LNCaP clone FGC (cell line): ENCODE results near the gene PLCH2.

Source experiments
- DNase-seq: peaks from one replicate; pipeline ENCODE4 v3.0.0-alpha.2; 2011; ENCODE audit warnings: low read depth
- H3K4me3 ChIP-seq: 2 replicates; pipeline ENCODE4 v1.5.1; 2011; ENCODE audit warnings: mild to moderate bottlenecking, low read depth, low read length, control low read depth
- CTCF ChIP-seq: IDR thresholded peaks from 2 replicates; pipeline ENCODE4 v1.5.1; 2012; ENCODE audit warnings: mild to moderate bottlenecking; ENCODE audit not compliant: control insufficient read depth, insufficient read depth; ENCODE audit errors: extremely low read depth

Gene PLCH2

GRCh38 chr1:2493691-2494322 lies 17.7 kb downstream of the PLCH2 start:
- H3K4me3 ChIP-seq, result no peak overlapping the region
- no peak for DNase-seq
- no peak for TF ChIP-seq CTCF

GRCh38 chr1:2494323-2494693 lies 18.2 kb downstream of the PLCH2 start:
- peak; percentile 85 for DNase-seq

GRCh38 chr1:2495026-2495425 lies 18.9 kb downstream of the PLCH2 start:
- no peak for TF ChIP-seq CTCF

More at GRCh38 chr1:2494323-2494693, 18.2 kb downstream of the PLCH2 start:
- H3K4me3 ChIP-seq, result no peak overlapping the region
- no peak for TF ChIP-seq CTCF

GRCh38 chr1:2495546-2495945 lies 19.5 kb downstream of the PLCH2 start:
- TF ChIP-seq CTCF, result no peak
- no peak overlapping the region for H3K4me3 ChIP-seq
- DNase-seq, result no peak

More at GRCh38 chr1:2495026-2495425, 18.9 kb downstream of the PLCH2 start:
- H3K4me3 ChIP-seq, result no peak overlapping the region
- DNase-seq, result no peak

- no peak for DNase-seq
- no peak overlapping the region for H3K4me3 ChIP-seq
- no peak for TF ChIP-seq CTCF
Observed at GRCh38 chr1:2496087-2496622, 20.1 kb downstream of the PLCH2 start.

GRCh38 chr1:2496746-2497145 lies 20.7 kb downstream of the PLCH2 start:
- no peak overlapping the region for H3K4me3 ChIP-seq
- no peak for TF ChIP-seq CTCF
- DNase-seq, result no peak

GRCh38 chr1:2497891-2498290 lies 21.8 kb downstream of the PLCH2 start:
- no peak overlapping the region for H3K4me3 ChIP-seq
- TF ChIP-seq CTCF, result no peak
- no peak for DNase-seq
